Ovary (tissue), 3 donors: Measurements from ENCODE around the gene KRT79.

Experiments used
- EP300 ChIP-seq: sonication (generic); formaldehyde crosslinking; IDR thresholded peaks from one replicate; pipeline ENCODE4 v1.6.1; 2017; ENCODE audit warnings: antibody characterized with exemption
- POLR2A ChIP-seq: fragments of 450-650 bp; IDR thresholded peaks from one replicate; pipeline ENCODE4 v1.6.1; 2017; ENCODE audit warnings: antibody characterized with exemption, mild to moderate bottlenecking, moderate library complexity
- TF ChIP-seq, protein P1 (sequence below), 3 donors: fragments of 450-650 bp in 2 of 3; fragments of 200-600 bp in 1 of 3; IDR thresholded peaks; one replicate each; pipeline versions ENCODE4 v1.5.1 to v1.8.0; 2016 to 2022; ENCODE audit warnings: antibody characterized with exemption in 3 of 3, mild to moderate bottlenecking in 1 of 3
- donor health status: DM: no; HTN: no; CAD: no.

DNA sequence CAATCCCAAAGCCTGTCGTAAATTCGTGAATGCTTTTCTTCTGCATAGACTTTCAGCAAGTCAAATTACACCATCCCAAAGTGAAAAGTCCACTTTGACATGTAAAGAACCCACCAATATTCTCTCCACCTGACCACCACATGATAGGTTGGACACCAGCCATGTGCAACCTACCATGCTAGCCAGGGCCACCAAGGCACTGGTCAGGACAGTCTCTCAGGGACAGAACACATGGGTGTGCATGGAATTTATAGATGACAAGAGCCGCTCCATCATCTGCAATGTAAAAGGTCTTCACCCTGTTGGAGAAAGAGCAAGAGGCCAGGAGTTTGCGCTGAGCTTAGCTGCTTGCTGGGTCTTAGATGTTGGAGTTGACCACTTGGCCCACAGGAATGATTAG lies 51.6 kb downstream of the KRT79 start:
- TF ChIP-seq, protein P1, sequence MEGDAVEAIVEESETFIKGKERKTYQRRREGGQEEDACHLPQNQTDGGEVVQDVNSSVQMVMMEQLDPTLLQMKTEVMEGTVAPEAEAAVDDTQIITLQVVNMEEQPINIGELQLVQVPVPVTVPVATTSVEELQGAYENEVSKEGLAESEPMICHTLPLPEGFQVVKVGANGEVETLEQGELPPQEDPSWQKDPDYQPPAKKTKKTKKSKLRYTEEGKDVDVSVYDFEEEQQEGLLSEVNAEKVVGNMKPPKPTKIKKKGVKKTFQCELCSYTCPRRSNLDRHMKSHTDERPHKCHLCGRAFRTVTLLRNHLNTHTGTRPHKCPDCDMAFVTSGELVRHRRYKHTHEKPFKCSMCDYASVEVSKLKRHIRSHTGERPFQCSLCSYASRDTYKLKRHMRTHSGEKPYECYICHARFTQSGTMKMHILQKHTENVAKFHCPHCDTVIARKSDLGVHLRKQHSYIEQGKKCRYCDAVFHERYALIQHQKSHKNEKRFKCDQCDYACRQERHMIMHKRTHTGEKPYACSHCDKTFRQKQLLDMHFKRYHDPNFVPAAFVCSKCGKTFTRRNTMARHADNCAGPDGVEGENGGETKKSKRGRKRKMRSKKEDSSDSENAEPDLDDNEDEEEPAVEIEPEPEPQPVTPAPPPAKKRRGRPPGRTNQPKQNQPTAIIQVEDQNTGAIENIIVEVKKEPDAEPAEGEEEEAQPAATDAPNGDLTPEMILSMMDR (IDR thresholded peaks at IDR 0.05), result no peak
- TF ChIP-seq POLR2A (no peak), EP300 (no peak)
